Measurements from ENCODE around the gene IL17B.

The IL17B gene

GRCh38 chr5:149365418-149365817 is 13.7 kb downstream of the IL17B start:
- in situ Hi-C loops (cut with HindIII; ENCODE audit: low pct_unique_long_range_greater_than_20kb, low sequenced_read_pairs) = no loop called here
- no peak for DNase-seq (ENCODE audit: low read depth in 1 of 2, low spot score in 1 of 2)
- TF ChIP-seq JUND (IDR thresholded peaks at IDR 0.05; ENCODE audit: low read depth) = no peak

DNA sequence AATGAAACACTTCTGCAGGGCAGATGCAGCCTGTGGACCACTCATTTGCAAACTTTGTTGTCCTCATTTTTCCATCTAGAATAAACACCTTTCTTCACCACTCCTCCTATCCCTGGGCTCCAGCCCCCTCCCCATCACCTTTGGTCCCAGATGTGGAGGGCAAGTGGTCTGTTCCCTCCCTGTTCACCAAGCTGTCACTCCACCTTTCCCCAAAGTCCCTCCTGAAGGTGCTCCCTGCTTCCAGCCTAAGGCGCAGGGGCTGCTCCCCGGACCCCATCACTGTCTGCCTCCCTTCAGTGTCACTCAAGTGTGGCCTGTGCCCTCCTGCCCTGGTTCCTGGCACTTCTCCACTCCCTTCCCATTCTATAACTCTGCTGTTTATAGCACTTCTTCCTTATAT is 14.4 kb downstream of the IL17B start:
- no peak for DNase-seq (ENCODE audit: low read depth in 1 of 2, low spot score in 1 of 2)
- TF ChIP-seq JUND (IDR thresholded peaks at IDR 0.05; ENCODE audit: low read depth) = no peak
- in situ Hi-C loops (cut with HindIII; ENCODE audit: low pct_unique_long_range_greater_than_20kb, low sequenced_read_pairs) = no loop called here

DNA sequence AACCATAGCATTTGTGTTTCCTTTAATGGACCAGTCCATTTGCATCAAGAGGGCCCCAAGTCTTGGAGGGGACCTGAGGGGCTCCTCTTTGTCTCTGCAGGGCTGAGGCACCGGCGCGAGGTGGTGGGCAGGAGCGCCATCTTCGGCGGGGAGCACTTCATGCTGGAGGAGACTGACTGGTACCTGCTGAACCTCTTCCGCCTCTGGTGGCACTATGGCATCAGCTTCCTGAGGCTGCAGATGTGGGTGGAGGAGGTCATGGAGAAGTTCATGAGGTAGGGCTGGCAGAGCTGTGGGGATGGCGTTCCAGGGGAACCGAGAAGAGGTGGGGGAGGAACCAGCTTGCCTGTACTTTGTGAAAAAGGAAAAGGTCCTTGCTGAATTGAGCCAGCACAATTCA is 15.2 kb downstream of the IL17B start:
- no peak for DNase-seq (ENCODE audit: low read depth in 1 of 2, low spot score in 1 of 2)
- no peak for TF ChIP-seq JUND (IDR thresholded peaks at IDR 0.05; ENCODE audit: low read depth)
- in situ Hi-C loops (cut with HindIII; ENCODE audit: low pct_unique_long_range_greater_than_20kb, low sequenced_read_pairs) = no loop called here

GRCh38 chr5:149363358-149363757 is 15.7 kb downstream of the IL17B start:
- in situ Hi-C loops (cut with HindIII; ENCODE audit: low pct_unique_long_range_greater_than_20kb, low sequenced_read_pairs) = no loop called here
- no peak for TF ChIP-seq JUND (IDR thresholded peaks at IDR 0.05; ENCODE audit: low read depth)
- no peak for DNase-seq (ENCODE audit: low read depth in 1 of 2, low spot score in 1 of 2)

- DNase-seq (ENCODE audit: low read depth in 1 of 2, low spot score in 1 of 2) = no peak
- no peak for TF ChIP-seq JUND (IDR thresholded peaks at IDR 0.05; ENCODE audit: low read depth)
- in situ Hi-C loops (cut with HindIII; ENCODE audit: low pct_unique_long_range_greater_than_20kb, low sequenced_read_pairs) = no loop called here
Measured at GRCh38 chr5:149362541-149362940, 16.6 kb downstream of the IL17B start.

GRCh38 chr5:149360272-149360671 is 18.8 kb downstream of the IL17B start:
- in situ Hi-C loops (cut with HindIII; ENCODE audit: low pct_unique_long_range_greater_than_20kb, low sequenced_read_pairs) = no loop called here
- DNase-seq (ENCODE audit: low read depth in 1 of 2, low spot score in 1 of 2) = no peak
- no peak for TF ChIP-seq JUND (IDR thresholded peaks at IDR 0.05; ENCODE audit: low read depth)

- TF ChIP-seq JUND (IDR thresholded peaks at IDR 0.05; ENCODE audit: low read depth) = no peak
- no peak for DNase-seq (ENCODE audit: low read depth in 1 of 2, low spot score in 1 of 2)
- in situ Hi-C loops (cut with HindIII; ENCODE audit: low pct_unique_long_range_greater_than_20kb, low sequenced_read_pairs) = no loop called here
Measured at GRCh38 chr5:149358868-149359495, 20.1 kb downstream of the IL17B start.

DNA sequence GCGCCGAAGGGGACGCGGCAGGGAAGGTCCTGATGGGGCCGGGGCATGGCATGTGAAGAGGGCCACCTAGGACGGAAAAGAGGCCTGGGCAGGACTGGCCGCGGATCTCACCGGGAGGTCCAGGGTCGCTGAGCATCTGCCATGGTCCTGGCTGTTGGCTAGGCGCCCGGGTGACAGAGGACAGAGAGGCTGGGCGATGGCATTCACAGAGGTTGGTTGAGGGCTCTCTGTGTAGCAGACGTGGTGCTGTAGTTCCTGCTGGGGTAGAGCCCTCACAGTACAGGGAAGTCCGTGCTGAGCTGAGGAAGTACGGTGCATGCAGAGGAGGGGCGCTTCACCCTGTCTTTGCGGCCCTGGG is 20.8 kb downstream of the IL17B start:
- DNase-seq (ENCODE audit: low read depth in 1 of 2, low spot score in 1 of 2) = peak in 1 of 2 experiments; percentile 20
- in situ Hi-C loops (cut with HindIII; ENCODE audit: low pct_unique_long_range_greater_than_20kb, low sequenced_read_pairs) = no loop called here
- TF ChIP-seq JUND (IDR thresholded peaks at IDR 0.05; ENCODE audit: low read depth) = no peak

DNA sequence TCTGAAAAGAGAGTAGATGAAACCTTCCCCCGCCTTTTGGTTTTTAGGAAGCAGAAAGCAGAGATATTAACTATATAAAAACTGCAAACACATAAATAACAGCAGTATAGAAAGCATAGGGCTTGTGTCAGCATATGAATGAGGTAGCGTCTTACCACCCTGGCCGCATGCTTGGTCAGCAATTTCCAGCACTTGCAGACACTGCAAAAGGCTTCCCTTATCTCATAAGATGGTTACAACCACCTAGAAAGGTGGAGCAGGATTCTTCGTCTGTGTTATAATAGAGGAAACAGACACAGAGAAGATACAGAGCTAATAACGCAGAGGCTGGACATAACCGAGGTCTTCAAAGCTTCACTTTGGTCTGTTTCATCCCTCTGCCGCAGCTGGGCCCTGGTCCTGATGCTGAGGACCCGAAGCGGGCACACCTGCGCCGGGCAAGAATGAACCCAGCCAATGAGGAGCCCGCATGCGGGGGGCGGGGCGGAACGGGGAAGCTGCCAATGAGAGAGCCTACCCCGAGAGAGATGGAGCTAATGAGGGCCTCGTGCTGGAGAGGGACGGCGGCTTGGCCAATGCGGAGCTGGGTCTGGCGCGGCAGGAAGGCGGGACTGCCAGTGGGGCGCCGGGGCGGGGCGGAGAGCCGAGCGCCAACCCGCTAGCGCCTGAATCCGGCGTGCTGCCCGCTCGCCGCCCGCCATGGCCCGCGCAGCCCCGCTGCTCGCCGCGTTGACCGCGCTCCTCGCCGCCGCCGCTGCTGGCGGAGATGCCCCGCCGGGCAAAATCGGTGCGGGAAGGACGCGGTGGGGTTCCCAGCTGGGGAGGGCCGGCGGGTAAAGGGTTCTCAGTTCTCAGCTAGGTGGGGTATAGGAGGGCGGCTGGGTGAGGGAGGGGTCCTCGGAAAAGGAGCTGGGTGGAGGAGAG is 21.5 kb downstream of the IL17B start, which contains the start of gene PCYOX1L:
TSS of gene PCYOX1L (plus strand) at position 677 of the 924 bp plus-strand sequence. CDS start at position 700, 23 bp downstream.
- in situ Hi-C loops (cut with HindIII; ENCODE audit: low pct_unique_long_range_greater_than_20kb, low sequenced_read_pairs) = no loop called here
- peak; percentile 97 to 99 for DNase-seq (ENCODE audit: low read depth in 1 of 2, low spot score in 1 of 2)
- TF ChIP-seq JUND (IDR thresholded peaks at IDR 0.05; ENCODE audit: low read depth) = no peak

DNA sequence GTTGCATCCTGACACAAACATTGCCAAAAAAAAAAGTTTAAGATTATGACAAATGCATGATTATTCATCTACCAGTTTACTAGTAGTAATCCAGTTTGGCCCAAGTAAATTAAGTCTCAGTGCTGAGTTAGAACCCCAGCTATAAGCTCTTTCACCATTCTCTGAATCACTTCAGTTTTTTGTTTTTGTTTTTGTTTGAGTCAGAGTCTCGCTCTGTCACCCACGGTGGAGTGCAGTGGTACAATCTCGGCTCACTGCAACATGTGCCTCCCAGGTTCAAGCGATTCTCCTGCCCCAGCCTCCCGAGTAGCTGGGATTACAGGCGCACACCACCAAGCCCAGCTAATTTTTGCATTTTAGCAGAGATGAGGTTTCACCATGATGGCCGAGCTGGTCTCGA is 22.7 kb downstream of the IL17B start:
- DNase-seq (ENCODE audit: low read depth in 1 of 2, low spot score in 1 of 2) = no peak
- no peak for TF ChIP-seq JUND (IDR thresholded peaks at IDR 0.05; ENCODE audit: low read depth)
- in situ Hi-C loops (cut with HindIII; ENCODE audit: low pct_unique_long_range_greater_than_20kb, low sequenced_read_pairs) = no loop called here

DNA sequence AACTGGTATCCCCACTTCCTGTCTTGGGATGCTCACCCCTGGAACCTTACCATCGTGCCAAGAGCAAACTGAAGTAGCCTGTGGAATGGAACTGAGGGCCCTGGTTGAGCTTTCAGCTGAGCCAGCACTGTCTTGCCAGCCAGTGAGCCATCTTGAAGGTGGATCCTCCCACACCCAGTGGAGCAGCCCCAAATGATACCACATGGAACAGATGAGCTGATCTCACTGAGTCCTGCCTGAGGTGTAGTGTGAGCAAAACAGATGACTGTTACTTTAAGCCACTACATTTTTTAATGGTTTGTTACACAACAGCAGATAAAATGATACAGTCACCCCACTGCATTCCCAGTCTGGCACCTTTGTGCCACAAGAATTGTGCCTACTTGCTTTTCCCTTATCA is 23.4 kb downstream of the IL17B start:
- in situ Hi-C loops (cut with HindIII; ENCODE audit: low pct_unique_long_range_greater_than_20kb, low sequenced_read_pairs) = no loop called here
- no peak for DNase-seq (ENCODE audit: low read depth in 1 of 2, low spot score in 1 of 2)
- no peak for TF ChIP-seq JUND (IDR thresholded peaks at IDR 0.05; ENCODE audit: low read depth)

DNA sequence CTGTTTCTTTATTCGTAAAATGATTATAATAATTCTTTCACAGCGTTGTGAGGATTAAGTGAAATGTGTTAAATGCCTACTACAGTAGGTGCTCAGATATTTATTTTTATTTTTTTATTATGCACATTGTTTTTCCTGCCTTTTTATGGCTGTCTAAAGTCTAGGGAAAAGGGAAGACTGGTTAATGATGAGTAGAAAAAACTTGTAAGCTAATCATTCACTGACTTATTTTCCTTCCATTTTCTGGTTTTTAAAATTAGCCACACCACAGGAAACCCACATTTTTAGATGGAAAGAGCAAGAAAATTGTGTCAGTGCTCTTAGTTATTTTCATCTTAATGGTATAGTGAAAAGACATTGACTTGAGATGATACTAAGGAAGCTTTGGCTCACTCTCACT is 25.2 kb downstream of the IL17B start:
- in situ Hi-C loops (cut with HindIII; ENCODE audit: low pct_unique_long_range_greater_than_20kb, low sequenced_read_pairs) = no loop called here
- TF ChIP-seq JUND (IDR thresholded peaks at IDR 0.05; ENCODE audit: low read depth) = no peak
- no peak for DNase-seq (ENCODE audit: low read depth in 1 of 2, low spot score in 1 of 2)

- in situ Hi-C loops (cut with HindIII; ENCODE audit: low pct_unique_long_range_greater_than_20kb, low sequenced_read_pairs) = no loop called here
- no peak for TF ChIP-seq JUND (IDR thresholded peaks at IDR 0.05; ENCODE audit: low read depth)
- no peak for DNase-seq (ENCODE audit: low read depth in 1 of 2, low spot score in 1 of 2)
Measured at GRCh38 chr5:149352169-149352568, 26.9 kb downstream of the IL17B start.

All from T47D (cell line).